ENCODE results near the gene MAMDC2. TPM values are rescaled to one million over a fixed set of nuclear protein-coding genes. Genes with fewer than 3 reads are reported as not detected.

Gene MAMDC2
- total RNA-seq, 1 donor from 2014 or later: 211 TPM

DNA sequence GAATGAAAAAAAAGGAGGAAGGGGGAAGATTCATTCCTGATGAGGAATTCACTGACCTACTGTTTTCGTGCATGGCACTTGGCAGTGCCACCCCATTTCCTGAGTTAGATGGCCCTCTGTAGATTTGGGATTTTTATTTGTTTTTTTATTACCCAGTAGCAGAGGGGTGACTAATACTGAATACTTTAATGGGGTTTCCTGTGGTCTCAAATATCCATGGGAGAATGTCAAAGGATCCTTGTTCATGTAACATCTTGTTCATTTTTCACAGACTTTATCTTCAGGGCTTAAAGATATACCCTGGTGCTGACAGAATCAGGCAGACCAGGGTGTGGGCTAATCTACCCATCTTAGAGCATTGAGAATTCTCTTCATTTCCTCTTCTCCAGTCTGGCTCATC, 93.0 kb downstream of the MAMDC2 start:
- TF ChIP-seq, protein P1, sequence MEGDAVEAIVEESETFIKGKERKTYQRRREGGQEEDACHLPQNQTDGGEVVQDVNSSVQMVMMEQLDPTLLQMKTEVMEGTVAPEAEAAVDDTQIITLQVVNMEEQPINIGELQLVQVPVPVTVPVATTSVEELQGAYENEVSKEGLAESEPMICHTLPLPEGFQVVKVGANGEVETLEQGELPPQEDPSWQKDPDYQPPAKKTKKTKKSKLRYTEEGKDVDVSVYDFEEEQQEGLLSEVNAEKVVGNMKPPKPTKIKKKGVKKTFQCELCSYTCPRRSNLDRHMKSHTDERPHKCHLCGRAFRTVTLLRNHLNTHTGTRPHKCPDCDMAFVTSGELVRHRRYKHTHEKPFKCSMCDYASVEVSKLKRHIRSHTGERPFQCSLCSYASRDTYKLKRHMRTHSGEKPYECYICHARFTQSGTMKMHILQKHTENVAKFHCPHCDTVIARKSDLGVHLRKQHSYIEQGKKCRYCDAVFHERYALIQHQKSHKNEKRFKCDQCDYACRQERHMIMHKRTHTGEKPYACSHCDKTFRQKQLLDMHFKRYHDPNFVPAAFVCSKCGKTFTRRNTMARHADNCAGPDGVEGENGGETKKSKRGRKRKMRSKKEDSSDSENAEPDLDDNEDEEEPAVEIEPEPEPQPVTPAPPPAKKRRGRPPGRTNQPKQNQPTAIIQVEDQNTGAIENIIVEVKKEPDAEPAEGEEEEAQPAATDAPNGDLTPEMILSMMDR (IDR thresholded peaks at IDR 0.05; ENCODE audit: insufficient read depth, low read depth, low read length): no peak
- no peak for TF ChIP-seq EZH2 (IDR thresholded peaks at IDR 0.05; ENCODE audit: insufficient read depth, low read length)
- Histone ChIP-seq H3K27me3 (ENCODE audit: insufficient read depth, low read length) (no peaks in the 10 kb centered on the region), H3K9me3 (ENCODE audit: insufficient read depth, low read depth, low read length) (no peaks in the 10 kb centered on the region), H4K20me1 (ENCODE audit: insufficient read depth, low read length) (no peaks in the 10 kb centered on the region), H3K27ac (ENCODE audit: low read depth, low read length) (peak overlapping the region; percentile 44), H3K4me3 (ENCODE audit: insufficient read depth, low read depth, low read length) (no peak overlapping the region), H3K4me1 (ENCODE audit: insufficient read depth, low read length) (peaks cover 25% of the 10 kb centered on the region), H3K79me2 (ENCODE audit: insufficient read depth, low read length) (no peaks in the 10 kb centered on the region), H2AFZ (ENCODE audit: low read depth, low read length) (no peak overlapping the region), H3K4me2 (ENCODE audit: low read length) (peak overlapping the region; percentile 21), H3K36me3 (ENCODE audit: insufficient read depth, low read length) (peaks cover 3% of the 10 kb centered on the region), H3K9ac (ENCODE audit: low read length) (peak overlapping the region; percentile 7)
- Mint-ChIP-seq H3K4me1 (ENCODE audit: low read depth, unreplicated experiment) (peaks cover 46% of the 10 kb centered on the region), H3K9me3 (ENCODE audit: unreplicated experiment) (no peaks in the 10 kb centered on the region), H3K27ac (ENCODE audit: unreplicated experiment) (no peak overlapping the region), H3K27me3 (ENCODE audit: low read depth, unreplicated experiment) (no peaks in the 10 kb centered on the region), H3K4me3 (ENCODE audit: unreplicated experiment) (peak overlapping the region; percentile 24), H3K36me3 (ENCODE audit: low read depth, unreplicated experiment) (peaks cover 30% of the 10 kb centered on the region)
- no peak for FAIRE-seq
- peak; percentile 60 for DNase-seq (ENCODE audit: low read depth)

DNA sequence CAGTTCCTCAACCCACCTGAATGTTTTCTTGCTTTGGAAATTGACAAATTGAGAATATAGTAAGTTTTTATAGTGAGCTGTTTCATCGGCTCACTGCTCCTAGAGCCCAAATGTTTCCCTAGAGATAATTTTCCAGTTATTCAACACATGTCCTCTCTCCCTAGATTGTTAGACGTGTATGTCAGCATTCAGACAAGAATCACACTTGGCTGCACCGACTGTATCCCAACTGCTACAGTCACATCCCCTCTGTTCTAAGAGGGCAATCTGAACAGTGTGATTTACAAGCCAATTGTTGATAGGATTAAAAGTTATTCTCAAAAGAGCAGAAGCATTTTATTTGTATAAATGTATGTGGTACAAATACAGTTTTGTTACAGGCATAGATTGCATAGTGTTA, 93.9 kb downstream of the MAMDC2 start:
- H3K9ac ChIP-seq (ENCODE audit: low read length): no peak overlapping the region
- H3K9me3 Mint-ChIP-seq (ENCODE audit: unreplicated experiment): no peaks in the 10 kb centered on the region
- no peaks in the 10 kb centered on the region for H3K79me2 ChIP-seq (ENCODE audit: insufficient read depth, low read length)
- FAIRE-seq (peak; percentile 81), DNase-seq (ENCODE audit: low read depth) (no peak)
- H3K4me1 Mint-ChIP-seq (ENCODE audit: low read depth, unreplicated experiment): peaks cover 46% of the 10 kb centered on the region
- H3K36me3 ChIP-seq (ENCODE audit: insufficient read depth, low read length): peaks cover 3% of the 10 kb centered on the region
- peak overlapping the region; percentile 82 for H3K27ac Mint-ChIP-seq (ENCODE audit: unreplicated experiment)
- H3K4me2 ChIP-seq (ENCODE audit: low read length): no peak overlapping the region
- TF ChIP-seq, protein P1 (IDR thresholded peaks at IDR 0.05; ENCODE audit: insufficient read depth, low read depth, low read length): no peak
- no peak for TF ChIP-seq EZH2 (IDR thresholded peaks at IDR 0.05; ENCODE audit: insufficient read depth, low read length)
- H3K27me3 ChIP-seq (ENCODE audit: insufficient read depth, low read length): no peaks in the 10 kb centered on the region
- H3K4me3 Mint-ChIP-seq (ENCODE audit: unreplicated experiment): no peak overlapping the region
- no peak overlapping the region for H3K4me3 ChIP-seq (ENCODE audit: insufficient read depth, low read depth, low read length)
- H3K36me3 Mint-ChIP-seq (ENCODE audit: low read depth, unreplicated experiment): peaks cover 33% of the 10 kb centered on the region
- no peaks in the 10 kb centered on the region for H3K9me3 ChIP-seq (ENCODE audit: insufficient read depth, low read depth, low read length)
- no peak overlapping the region for H2AFZ ChIP-seq (ENCODE audit: low read depth, low read length)
- peaks cover 25% of the 10 kb centered on the region for H3K4me1 ChIP-seq (ENCODE audit: insufficient read depth, low read length)
- H3K27ac ChIP-seq (ENCODE audit: low read depth, low read length): no peak overlapping the region
- H4K20me1 ChIP-seq (ENCODE audit: insufficient read depth, low read length): no peaks in the 10 kb centered on the region
- H3K27me3 Mint-ChIP-seq (ENCODE audit: low read depth, unreplicated experiment): no peaks in the 10 kb centered on the region

DNA sequence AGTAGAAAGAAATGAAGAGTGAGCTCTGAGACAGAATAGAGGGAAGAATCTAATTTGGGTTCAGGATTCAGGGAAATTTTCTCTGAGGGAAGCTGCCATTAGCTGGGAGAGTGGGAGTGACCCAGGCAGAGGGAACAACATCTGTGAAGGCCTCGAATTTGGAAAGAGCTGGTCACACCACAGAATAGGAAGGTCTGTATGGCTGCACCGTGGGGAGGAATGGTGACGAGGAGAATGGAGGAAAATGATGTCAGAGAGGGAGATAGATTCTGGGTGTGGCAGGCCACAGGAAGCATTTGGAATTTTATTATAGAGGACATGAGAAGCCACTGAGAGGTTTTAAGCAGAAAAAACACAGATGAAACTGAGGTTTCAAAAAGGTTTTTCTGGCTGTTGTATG, 98.5 kb downstream of the MAMDC2 start:
- TF ChIP-seq, protein P1 (IDR thresholded peaks at IDR 0.05; ENCODE audit: insufficient read depth, low read depth, low read length): no peak
- TF ChIP-seq EZH2 (IDR thresholded peaks at IDR 0.05; ENCODE audit: insufficient read depth, low read length): no peak
- H3K27ac Mint-ChIP-seq (ENCODE audit: unreplicated experiment): no peak overlapping the region
- H3K4me3 Mint-ChIP-seq (ENCODE audit: unreplicated experiment): no peak overlapping the region
- H3K27ac ChIP-seq (ENCODE audit: low read depth, low read length): no peak overlapping the region
- FAIRE-seq (no peak), DNase-seq (ENCODE audit: low read depth) (no peak)
- no peaks in the 10 kb centered on the region for H3K79me2 ChIP-seq (ENCODE audit: insufficient read depth, low read length)
- no peak overlapping the region for H2AFZ ChIP-seq (ENCODE audit: low read depth, low read length)
- peaks cover 4% of the 10 kb centered on the region for H3K4me1 ChIP-seq (ENCODE audit: insufficient read depth, low read length)
- no peak overlapping the region for H3K4me3 ChIP-seq (ENCODE audit: insufficient read depth, low read depth, low read length)
- H3K9me3 Mint-ChIP-seq (ENCODE audit: unreplicated experiment): no peaks in the 10 kb centered on the region
- no peak overlapping the region for H3K9ac ChIP-seq (ENCODE audit: low read length)
- H3K4me1 Mint-ChIP-seq (ENCODE audit: low read depth, unreplicated experiment): peaks cover 20% of the 10 kb centered on the region
- H3K36me3 Mint-ChIP-seq (ENCODE audit: low read depth, unreplicated experiment): peaks cover 34% of the 10 kb centered on the region
- H3K36me3 ChIP-seq (ENCODE audit: insufficient read depth, low read length): peaks cover 3% of the 10 kb centered on the region
- H3K27me3 ChIP-seq (ENCODE audit: insufficient read depth, low read length): no peaks in the 10 kb centered on the region
- no peak overlapping the region for H3K4me2 ChIP-seq (ENCODE audit: low read length)
- H3K9me3 ChIP-seq (ENCODE audit: insufficient read depth, low read depth, low read length): no peaks in the 10 kb centered on the region
- H4K20me1 ChIP-seq (ENCODE audit: insufficient read depth, low read length): no peaks in the 10 kb centered on the region
- H3K27me3 Mint-ChIP-seq (ENCODE audit: low read depth, unreplicated experiment): no peaks in the 10 kb centered on the region

Measured in astrocyte (in vitro differentiated cells and primary cell).